HG02870 (cell line): ENCODE data around the gene SKIC3.
A peak's percentile ranks its signal among the peaks of the same experiment; 100 is the strongest.

Source experiments
- ATAC-seq: cut with Tn5 transposase; IDR thresholded peaks from one replicate; pipeline ENCODE4 v1.9.1; 2021; ENCODE audit warnings: mild to moderate bottlenecking, moderate library complexity; ENCODE audit not compliant: unreplicated experiment

SKIC3 gene

DNA sequence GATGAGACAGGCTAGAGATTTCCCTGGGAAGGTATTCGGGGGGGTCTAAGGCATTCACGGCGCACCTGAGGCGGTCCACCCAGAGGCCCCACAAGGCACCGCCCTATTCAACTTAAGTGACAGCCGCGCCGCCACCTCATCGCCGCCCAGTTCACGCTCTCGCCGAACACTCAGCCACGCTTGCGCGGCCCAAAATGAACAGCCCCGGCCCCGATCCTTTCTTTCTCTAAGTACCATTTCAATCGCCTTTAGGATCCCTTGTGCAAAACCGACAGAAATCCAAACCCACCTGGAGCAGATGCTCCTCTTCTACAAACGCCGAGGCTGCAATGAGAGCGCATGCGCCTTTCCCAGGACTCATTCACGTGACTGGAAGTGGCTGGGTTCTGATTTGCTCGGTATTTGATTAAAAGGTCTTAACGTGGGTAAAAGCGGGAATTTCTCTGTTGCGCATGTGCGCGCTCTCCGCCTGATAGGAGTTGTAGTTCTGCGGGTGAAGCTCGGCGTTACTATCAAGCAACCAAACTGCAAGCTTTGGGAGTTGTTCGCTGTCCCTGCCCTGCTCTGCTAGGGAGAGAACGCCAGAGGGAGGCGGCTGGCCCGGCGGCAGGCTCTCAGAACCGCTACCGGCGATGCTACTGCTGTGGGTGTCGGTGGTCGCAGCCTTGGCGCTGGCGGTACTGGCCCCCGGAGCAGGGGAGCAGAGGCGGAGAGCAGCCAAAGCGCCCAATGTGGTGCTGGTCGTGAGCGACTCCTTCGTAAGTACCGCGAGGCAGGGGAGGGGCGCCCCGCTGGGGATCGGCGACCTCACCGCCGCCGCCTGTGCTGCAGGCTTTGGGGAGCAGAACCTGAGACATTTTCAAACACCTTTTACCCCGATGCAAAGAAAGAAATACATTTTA lies at the start of gene SKIC3, which contains the start of gene ARSK:
Gene SKIC3 (minus strand): TSS at position 331 of the 902 bp plus-strand sequence. CDS start 7,827 bp downstream, outside the sequence.
Gene ARSK (plus strand): TSS at position 455 of the 902 bp plus-strand sequence. CDS start 178 bp downstream, at position 633.
- ATAC-seq = peak; percentile 89

- ATAC-seq = no peak
These were observed 45.8 kb upstream of the SKIC3 start for GRCh38 chr5:95600557-95600956.

DNA sequence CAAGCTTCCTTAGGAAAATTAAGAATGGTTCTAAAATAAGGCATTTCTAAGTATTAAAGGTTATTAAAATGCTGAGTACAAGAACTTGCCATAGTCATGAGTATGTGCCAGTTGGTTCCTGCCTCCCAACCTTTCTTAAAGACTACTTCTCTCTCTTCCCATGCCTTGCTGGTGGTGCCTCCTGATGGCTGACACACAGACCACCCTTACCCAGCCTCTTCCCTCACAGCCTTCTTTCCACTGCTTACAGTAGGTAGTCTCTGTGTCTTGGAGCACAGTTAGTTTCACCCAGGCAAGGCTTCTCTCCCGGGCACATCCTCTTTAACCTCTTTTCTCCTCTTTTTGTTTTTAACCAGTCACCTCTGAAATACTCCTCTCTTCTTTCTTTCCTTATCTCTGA lies 44.5 kb upstream of the SKIC3 start:
- ATAC-seq = no peak

DNA sequence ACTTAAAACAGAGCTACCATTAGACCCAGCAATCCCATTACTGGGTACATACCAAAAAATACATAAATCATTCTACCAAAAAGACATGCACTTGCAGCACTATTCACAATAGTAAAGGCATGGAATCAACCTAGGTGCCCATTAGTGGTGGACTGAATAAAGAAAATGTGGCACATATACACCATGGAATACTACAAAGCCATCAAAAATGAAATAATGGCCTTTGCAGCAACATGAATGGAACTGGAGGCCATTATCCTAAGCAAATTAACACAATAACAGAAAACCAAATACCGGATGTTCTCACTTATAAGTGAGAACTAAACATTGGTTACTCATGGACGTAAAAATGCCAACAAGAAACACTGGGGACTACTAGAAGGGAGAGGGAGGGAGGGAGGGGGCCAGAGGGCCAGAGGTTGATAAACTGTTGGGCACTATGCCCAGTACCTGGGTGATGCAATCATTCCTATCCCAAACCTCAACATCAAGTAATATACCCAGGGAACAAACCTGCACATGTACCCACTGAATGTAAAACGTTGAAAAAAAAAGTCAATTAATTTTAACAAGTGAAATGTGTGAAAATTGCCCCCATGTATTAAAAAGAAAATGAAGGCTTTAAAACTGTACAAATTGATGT lies 40.6 kb upstream of the SKIC3 start:
- no peak for ATAC-seq

DNA sequence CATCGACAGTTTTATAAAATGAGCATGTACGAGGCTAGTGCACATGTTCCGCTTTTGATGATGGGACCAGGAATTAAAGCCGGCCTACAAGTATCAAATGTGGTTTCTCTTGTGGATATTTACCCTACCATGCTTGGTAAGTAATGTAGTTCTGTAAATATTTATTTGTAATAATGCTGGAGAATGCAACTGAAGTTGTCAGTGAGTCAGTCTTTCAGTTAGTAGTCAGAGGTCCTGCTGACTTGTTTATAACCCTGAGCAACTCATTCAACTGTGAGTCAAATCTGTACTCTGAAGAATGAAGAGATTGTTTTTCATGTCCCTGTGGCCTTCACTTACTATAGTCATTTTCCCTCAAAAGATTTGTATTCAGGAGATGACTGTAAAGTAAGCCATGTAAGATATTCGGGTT lies 36.7 kb upstream of the SKIC3 start:
- ATAC-seq = peak; percentile 96

GRCh38 chr5:95590880-95591279 lies 36.1 kb upstream of the SKIC3 start:
- ATAC-seq = no peak

DNA sequence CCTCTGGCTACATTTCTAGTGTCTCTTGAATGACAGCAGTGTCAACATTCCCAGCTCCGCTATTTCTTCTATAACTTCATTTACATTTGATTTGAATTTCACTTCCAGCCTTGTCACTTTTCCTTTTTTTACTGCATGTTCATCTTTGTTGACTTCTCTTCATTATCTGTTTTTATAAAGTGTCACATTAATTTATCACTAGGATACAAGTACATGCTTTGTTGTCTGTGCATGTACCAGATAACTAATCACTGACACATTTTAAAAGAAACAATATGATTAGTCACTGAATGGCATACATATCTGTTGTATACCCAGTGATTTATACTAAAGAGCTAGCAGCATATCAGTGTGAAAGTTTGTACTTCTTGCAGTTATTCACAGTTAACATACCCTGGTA lies 29.2 kb upstream of the SKIC3 start:
- no peak for ATAC-seq

GRCh38 chr5:95581576-95581975 lies 26.8 kb upstream of the SKIC3 start:
- no peak for ATAC-seq

DNA sequence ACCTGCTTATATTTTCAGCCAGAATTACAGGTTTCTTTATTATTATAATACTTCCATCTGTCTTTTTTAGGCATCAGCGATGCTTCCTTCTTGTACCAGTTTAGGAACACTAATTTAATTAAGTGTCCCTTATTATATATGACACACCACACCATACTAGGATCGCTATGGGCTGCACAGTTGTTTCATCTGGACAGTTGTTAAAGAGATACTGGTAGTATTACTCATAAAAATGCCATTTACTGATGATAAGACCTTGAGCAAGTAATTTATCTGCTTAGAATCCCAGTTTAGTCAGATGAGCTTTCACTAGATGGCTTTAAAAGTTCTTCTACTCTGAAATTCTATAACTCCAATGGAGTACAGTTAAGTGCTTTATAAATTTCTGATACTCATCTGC lies 17.2 kb upstream of the SKIC3 start:
- ATAC-seq = no peak

GRCh38 chr5:95565280-95565920 lies 10.6 kb upstream of the SKIC3 start:
- no peak for ATAC-seq

GRCh38 chr5:95564450-95564849 lies 9.7 kb upstream of the SKIC3 start:
- ATAC-seq = no peak

- no peak for ATAC-seq
These were observed 8.6 kb upstream of the SKIC3 start for GRCh38 chr5:95563367-95563766.

- ATAC-seq = no peak
These were observed 7.5 kb upstream of the SKIC3 start for GRCh38 chr5:95562282-95562681.

- no peak for ATAC-seq
These were observed 3.1 kb upstream of the SKIC3 start for GRCh38 chr5:95557841-95558240.

DNA sequence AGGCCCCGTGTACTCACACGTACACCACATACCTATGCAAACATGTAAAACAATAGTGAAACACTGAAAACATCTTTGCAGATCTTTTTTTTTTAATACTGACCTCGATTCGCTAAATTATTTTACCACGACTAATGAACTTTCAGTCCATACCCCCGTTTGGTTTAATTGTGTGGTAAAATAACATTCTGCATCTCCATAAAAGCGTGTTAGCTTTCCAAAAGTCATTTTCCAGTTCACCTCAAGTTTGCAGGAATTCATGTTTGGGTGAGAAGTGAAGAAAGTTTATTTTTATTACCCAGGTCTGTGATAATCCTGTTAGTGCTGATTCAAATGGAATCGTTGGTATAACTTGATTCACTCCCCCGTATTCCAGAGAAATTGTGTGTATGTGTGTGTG lies 776 bp upstream of the SKIC3 start:
- no peak for ATAC-seq

- peak; percentile 30 for ATAC-seq
These were observed 488 bp downstream of the SKIC3 start for GRCh38 chr5:95554331-95554646.

DNA sequence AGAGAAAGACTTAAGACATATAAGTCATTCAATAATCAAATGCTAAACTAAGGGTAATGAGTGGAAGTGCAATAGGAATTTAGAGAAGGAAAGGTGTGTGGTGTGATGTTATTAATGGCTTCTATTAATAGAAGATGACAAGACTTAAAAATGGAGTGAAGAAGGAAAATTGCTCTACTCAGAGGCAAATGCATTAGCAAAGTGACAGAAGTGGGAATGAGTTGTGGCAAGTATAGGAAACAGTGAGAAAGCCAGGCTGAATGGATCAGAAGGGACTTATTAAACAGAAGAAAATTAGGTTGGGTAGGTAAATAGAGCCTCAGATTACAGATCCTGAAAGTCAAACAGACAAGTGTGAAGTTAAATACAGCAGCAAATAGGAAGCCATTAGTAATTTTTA lies 5.7 kb downstream of the SKIC3 start:
- ATAC-seq = no peak

- no peak for ATAC-seq
These were observed 11.6 kb downstream of the SKIC3 start for GRCh38 chr5:95543017-95543705.

GRCh38 chr5:95537501-95537900 lies 17.3 kb downstream of the SKIC3 start:
- no peak for ATAC-seq

DNA sequence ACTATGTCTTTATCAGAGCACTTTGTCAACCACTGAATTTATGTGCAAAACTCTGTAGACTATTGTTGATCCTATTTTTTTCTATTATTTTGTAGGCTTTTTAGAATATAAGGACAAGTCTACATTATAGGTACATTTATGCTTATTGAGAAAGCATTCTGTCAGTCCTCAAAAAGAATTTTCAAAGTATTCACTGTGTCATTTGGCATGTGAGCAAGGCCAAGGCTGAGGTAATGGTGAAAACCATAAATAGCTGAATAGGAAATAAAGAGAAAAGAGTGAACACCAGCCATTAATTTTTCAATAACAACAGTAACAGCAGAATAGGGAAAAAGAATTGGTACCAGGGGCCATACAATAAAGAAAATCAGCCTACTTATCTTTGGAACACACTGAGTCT lies 21.0 kb downstream of the SKIC3 start:
- no peak for ATAC-seq

GRCh38 chr5:95533106-95533505 lies 21.7 kb downstream of the SKIC3 start:
- ATAC-seq = no peak
